Spleen (tissue), 7 donors: ENCODE data around the gene DNMT1.

ENCODE experiments used
- POLR2A ChIP-seq, 3 donors: fragments of 450-650 bp; IDR thresholded peaks; one replicate each; pipeline ENCODE4 v1.5.1; 2017; ENCODE audit warnings: antibody characterized with exemption in 3 of 3, mild to moderate bottlenecking in 1 of 3
- TF ChIP-seq, protein P1 (sequence below), 11 experiments: fragments of 200-600 bp in 7 of 11; fragments of 450-650 bp in 4 of 11; sonication (generic) in 4 of 11; IDR thresholded peaks in 8 of 11; conservative IDR thresholded peaks in 3 of 11; 1 replicate in 7 of 11; 2 replicates in 4 of 11; pipeline versions ENCODE4 v1.4.0 to v1.8.0; 2016 to 2021; ENCODE audit warnings: antibody characterized with exemption in 11 of 11, inconsistent platforms in 4 of 11, mild to moderate bottlenecking in 1 of 11
- donor health status: DM: no; HTN: no; CAD: no; lungs with moderate emphysema.
- donor health status: DM: no; HTN: no; CAD: no.
- donor health status: DM: no; HTN: no; CAD: no.

DNA sequence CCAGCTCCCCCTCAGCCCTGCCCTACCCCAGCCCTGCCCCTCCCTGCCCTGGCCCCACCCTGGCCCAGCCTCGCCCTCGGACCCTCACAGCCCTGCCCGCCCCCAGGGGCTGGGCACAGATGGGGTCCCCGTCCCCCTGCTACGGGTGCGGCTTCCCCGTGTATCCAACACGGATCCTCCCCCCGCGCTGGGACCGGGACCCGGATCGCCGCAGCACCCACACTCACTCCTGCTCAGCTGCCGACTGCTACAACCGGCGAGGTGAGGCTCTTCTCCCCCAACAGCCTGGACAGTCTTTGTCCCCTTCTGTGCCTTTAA, 103.4 kb downstream of the DNMT1 start:
- TF ChIP-seq, protein P1, sequence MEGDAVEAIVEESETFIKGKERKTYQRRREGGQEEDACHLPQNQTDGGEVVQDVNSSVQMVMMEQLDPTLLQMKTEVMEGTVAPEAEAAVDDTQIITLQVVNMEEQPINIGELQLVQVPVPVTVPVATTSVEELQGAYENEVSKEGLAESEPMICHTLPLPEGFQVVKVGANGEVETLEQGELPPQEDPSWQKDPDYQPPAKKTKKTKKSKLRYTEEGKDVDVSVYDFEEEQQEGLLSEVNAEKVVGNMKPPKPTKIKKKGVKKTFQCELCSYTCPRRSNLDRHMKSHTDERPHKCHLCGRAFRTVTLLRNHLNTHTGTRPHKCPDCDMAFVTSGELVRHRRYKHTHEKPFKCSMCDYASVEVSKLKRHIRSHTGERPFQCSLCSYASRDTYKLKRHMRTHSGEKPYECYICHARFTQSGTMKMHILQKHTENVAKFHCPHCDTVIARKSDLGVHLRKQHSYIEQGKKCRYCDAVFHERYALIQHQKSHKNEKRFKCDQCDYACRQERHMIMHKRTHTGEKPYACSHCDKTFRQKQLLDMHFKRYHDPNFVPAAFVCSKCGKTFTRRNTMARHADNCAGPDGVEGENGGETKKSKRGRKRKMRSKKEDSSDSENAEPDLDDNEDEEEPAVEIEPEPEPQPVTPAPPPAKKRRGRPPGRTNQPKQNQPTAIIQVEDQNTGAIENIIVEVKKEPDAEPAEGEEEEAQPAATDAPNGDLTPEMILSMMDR (IDR thresholded peaks at IDR 0.05 in 8 of 11, conservative IDR thresholded peaks at IDR 0.05 in 3 of 11), result no peak
- TF ChIP-seq POLR2A (IDR thresholded peaks at IDR 0.05), result no peak
